Measurements from ENCODE around the gene RAMACL.

The RAMACL gene

GRCh38 chr6:166556336-166556735, 30.1 kb downstream of the RAMACL start:
- TF ChIP-seq, protein P1, sequence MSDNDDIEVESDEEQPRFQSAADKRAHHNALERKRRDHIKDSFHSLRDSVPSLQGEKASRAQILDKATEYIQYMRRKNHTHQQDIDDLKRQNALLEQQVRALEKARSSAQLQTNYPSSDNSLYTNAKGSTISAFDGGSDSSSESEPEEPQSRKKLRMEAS (IDR thresholded peaks at IDR 0.05; ENCODE audit: low read depth, low read length) = no peak
- TF ChIP-seq POLR2A (IDR thresholded peaks at IDR 0.05; ENCODE audit: extremely low read depth, insufficient read length) (no peak), MYC (IDR thresholded peaks at IDR 0.05; ENCODE audit: low read depth, low read length) (no peak), CTCF (IDR thresholded peaks at IDR 0.05; ENCODE audit: low read depth, low read length) (no peak)
- no peak for DNase-seq (ENCODE audit: low read depth)
- H3K4me3 ChIP-seq (ENCODE audit: low read depth, low read length) = no peak overlapping the region

- TF ChIP-seq MYC (IDR thresholded peaks at IDR 0.05; ENCODE audit: low read depth, low read length) (no peak), POLR2A (IDR thresholded peaks at IDR 0.05; ENCODE audit: extremely low read depth, insufficient read length) (no peak), CTCF (IDR thresholded peaks at IDR 0.05; ENCODE audit: low read depth, low read length) (no peak)
- TF ChIP-seq, protein P1 (IDR thresholded peaks at IDR 0.05; ENCODE audit: low read depth, low read length) = no peak
- H3K4me3 ChIP-seq (ENCODE audit: low read depth, low read length) = no peak overlapping the region
- no peak for DNase-seq (ENCODE audit: low read depth)
These were observed 31.4 kb downstream of the RAMACL start for GRCh38 chr6:166555086-166555485.

DNA sequence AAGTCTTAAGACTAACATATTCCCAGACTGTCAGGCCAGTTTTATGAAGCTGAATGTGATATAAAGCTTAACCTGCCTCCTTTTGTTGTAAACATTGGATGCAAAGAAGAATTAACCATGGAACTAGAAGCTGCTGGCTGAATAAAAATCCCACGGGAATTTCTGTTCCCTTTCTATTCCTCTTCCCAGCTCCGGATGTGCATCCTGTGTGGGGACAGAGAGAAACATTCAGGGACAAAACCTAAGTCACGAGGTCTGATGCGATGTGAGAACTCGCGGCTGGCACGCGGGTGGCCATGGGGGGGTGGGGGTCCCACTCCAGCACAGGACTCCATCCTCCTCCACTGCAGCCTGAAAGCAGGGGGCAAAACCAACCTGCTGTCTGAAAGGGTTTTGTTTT, 32.2 kb downstream of the RAMACL start:
- DNase-seq (ENCODE audit: low read depth) = no peak
- TF ChIP-seq CTCF (IDR thresholded peaks at IDR 0.05; ENCODE audit: low read depth, low read length) (no peak), POLR2A (IDR thresholded peaks at IDR 0.05; ENCODE audit: extremely low read depth, insufficient read length) (no peak), MYC (IDR thresholded peaks at IDR 0.05; ENCODE audit: low read depth, low read length) (no peak)
- TF ChIP-seq, protein P1 (IDR thresholded peaks at IDR 0.05; ENCODE audit: low read depth, low read length) = no peak
- no peak overlapping the region for H3K4me3 ChIP-seq (ENCODE audit: low read depth, low read length)

GRCh38 chr6:166553563-166554271, 32.8 kb downstream of the RAMACL start:
- H3K4me3 ChIP-seq (ENCODE audit: low read depth, low read length) = no peak overlapping the region
- no peak for TF ChIP-seq MYC (IDR thresholded peaks at IDR 0.05; ENCODE audit: low read depth, low read length)
- TF ChIP-seq CTCF (IDR thresholded peaks at IDR 0.05; ENCODE audit: low read depth, low read length) = no peak
- no peak for TF ChIP-seq POLR2A (IDR thresholded peaks at IDR 0.05; ENCODE audit: extremely low read depth, insufficient read length)
- TF ChIP-seq, protein P1 (IDR thresholded peaks at IDR 0.05; ENCODE audit: low read depth, low read length) = no peak
- DNase-seq (ENCODE audit: low read depth) = no peak

- H3K4me3 ChIP-seq (ENCODE audit: low read depth, low read length) = no peak overlapping the region
- TF ChIP-seq POLR2A (IDR thresholded peaks at IDR 0.05; ENCODE audit: extremely low read depth, insufficient read length) = no peak
- no peak for DNase-seq (ENCODE audit: low read depth)
These were observed 33.9 kb downstream of the RAMACL start for GRCh38 chr6:166552600-166552999.

DNA sequence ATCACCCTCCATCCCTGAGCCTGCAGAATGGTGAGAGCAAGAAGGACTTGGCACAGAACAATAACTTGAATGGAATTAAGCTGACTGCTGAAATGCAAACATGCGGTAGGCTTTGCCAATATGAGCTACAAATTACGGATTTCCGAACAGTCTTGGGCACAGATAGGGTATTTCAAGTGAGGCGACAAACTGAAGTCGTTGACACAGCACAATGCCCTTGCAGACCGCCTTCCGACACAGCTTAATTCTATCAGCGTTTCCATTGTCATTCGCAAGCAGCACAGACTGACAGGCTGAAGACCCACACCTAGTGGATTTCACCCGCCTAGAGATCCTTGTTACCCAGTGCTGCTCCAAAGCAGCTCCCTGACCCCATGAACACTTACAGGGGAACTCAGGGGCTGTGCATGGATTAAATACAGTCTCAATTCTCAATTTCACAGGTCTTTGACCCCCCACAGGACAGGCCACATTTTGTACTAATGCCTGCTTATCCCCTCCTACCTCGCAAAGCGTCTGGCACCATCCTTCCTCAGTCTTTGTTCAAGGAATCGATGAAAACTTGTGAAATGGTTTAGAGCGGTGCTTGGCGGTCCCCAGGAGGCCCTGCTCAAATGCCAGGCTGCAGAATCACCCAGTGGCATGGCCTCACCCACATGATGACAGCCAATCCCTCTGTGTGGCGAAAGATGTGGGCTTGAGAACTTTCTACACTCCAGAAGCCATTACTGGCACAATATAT, 34.6 kb downstream of the RAMACL start:
- TF ChIP-seq MYC (IDR thresholded peaks at IDR 0.05; ENCODE audit: low read depth, low read length) = no peak
- TF ChIP-seq POLR2A (IDR thresholded peaks at IDR 0.05; ENCODE audit: extremely low read depth, insufficient read length) = no peak
- TF ChIP-seq, protein P1 (IDR thresholded peaks at IDR 0.05; ENCODE audit: low read depth, low read length) = no peak
- no peak for TF ChIP-seq CTCF (IDR thresholded peaks at IDR 0.05; ENCODE audit: low read depth, low read length)
- DNase-seq (ENCODE audit: low read depth) = no peak
- no peak overlapping the region for H3K4me3 ChIP-seq (ENCODE audit: low read depth, low read length)

Measured in NB4 (cell line).